Keratinocyte (primary cell): ENCODE data around the gene CCDC197. TPM values are rescaled to one million over a fixed set of nuclear protein-coding genes. Genes with fewer than 3 reads are reported as not detected.

Source experiments
- DNase-seq: peaks from one replicate; pipeline ENCODE4 v3.0.0-alpha.2; 2011; ENCODE audit warnings: low read depth, missing footprints, low spot score
- FAIRE-seq: peaks from 2 replicates; lab custom pipeline; 2011; peaks lifted over from hg19 to GRCh38; lab: Jason Lieb, UNC
- H2AFZ ChIP-seq: 2 replicates; pipeline ENCODE4 v1.6.0; 2012; ENCODE audit warnings: low read length, control low read depth, inconsistent platforms; ENCODE audit not compliant: control insufficient read depth
- H3K27ac ChIP-seq: 2 replicates; pipeline ENCODE4 v1.5.1; 2011; ENCODE audit warnings: low read length; ENCODE audit not compliant: control insufficient read depth, insufficient read depth
- H3K27me3 ChIP-seq: 3 replicates; pipeline ENCODE4 v1.6.0; 2011; ENCODE audit warnings: low read length; ENCODE audit not compliant: control insufficient read depth, insufficient read depth; ENCODE audit errors: extremely low read depth
- H3K36me3 ChIP-seq, 2 experiments: 2 replicates in 1 of 2; 3 replicates in 1 of 2; pipeline ENCODE4 v1.5.1; 2011; ENCODE audit warnings: low read length in 2 of 2, mild to moderate bottlenecking in 1 of 2; ENCODE audit not compliant: control insufficient read depth in 2 of 2, insufficient read depth in 2 of 2; ENCODE audit errors: extremely low read depth in 1 of 2
- H3K4me1 ChIP-seq: 3 replicates; pipeline ENCODE4 v1.5.1; 2011; ENCODE audit warnings: low read length; ENCODE audit not compliant: control insufficient read depth, insufficient read depth; ENCODE audit errors: extremely low read depth
- H3K4me2 ChIP-seq: 3 replicates; pipeline ENCODE4 v1.6.0; 2011; ENCODE audit warnings: low read depth, low read length; ENCODE audit not compliant: control insufficient read depth, insufficient read depth; ENCODE audit errors: extremely low read depth
- H3K4me3 ChIP-seq, 3 experiments: fragments of 200-600 bp in 1 of 3; sonication (generic) in 1 of 3; 2 replicates in 2 of 3; 3 replicates in 1 of 3; pipeline ENCODE4 v1.5.1; 2011 to 2016; ENCODE audit warnings: low read length in 3 of 3, mild to moderate bottlenecking in 3 of 3, control low read depth in 2 of 3, inconsistent platforms in 1 of 3, low read depth in 1 of 3, mixed read lengths in 1 of 3, mixed run types in 1 of 3, moderate library complexity in 1 of 3; ENCODE audit not compliant: control insufficient read depth in 2 of 3, insufficient read depth in 2 of 3; ENCODE audit errors: extremely low read depth in 1 of 3
- H3K79me2 ChIP-seq: 2 replicates; pipeline ENCODE4 v1.6.0; 2012; ENCODE audit warnings: low read length; ENCODE audit not compliant: control insufficient read depth, insufficient read depth
- H3K9ac ChIP-seq: 3 replicates; pipeline ENCODE4 v1.6.0; 2011; ENCODE audit warnings: low read length; ENCODE audit not compliant: control insufficient read depth, insufficient read depth; ENCODE audit errors: extremely low read depth
- H3K9me1 ChIP-seq: 3 replicates; pipeline ENCODE4 v1.6.0; 2011; ENCODE audit warnings: low read length; ENCODE audit not compliant: control insufficient read depth, insufficient read depth; ENCODE audit errors: extremely low read depth
- H3K9me3 ChIP-seq: 2 replicates; pipeline ENCODE4 v1.5.1; 2012; ENCODE audit warnings: low read depth, low read length; ENCODE audit not compliant: control insufficient read depth
- H4K20me1 ChIP-seq: 3 replicates; pipeline ENCODE4 v1.6.0; 2011; ENCODE audit warnings: low read length; ENCODE audit not compliant: control insufficient read depth, insufficient read depth; ENCODE audit errors: extremely low read depth
- CTCF ChIP-seq, 3 experiments: IDR thresholded peaks in 1 of 3; conservative IDR thresholded peaks in 1 of 3; optimal IDR thresholded peaks in 1 of 3; 2 replicates in 2 of 3; 3 replicates in 1 of 3; pipeline versions ENCODE3 to v1.5.1; 2011; ENCODE audit warnings: low read length in 3 of 3, mild to moderate bottlenecking in 3 of 3, moderate library complexity in 2 of 3, control low read depth in 1 of 3, inconsistent platforms in 1 of 3; ENCODE audit not compliant: insufficient read depth in 2 of 3; ENCODE audit errors: extremely low read depth in 1 of 3
- EZH2 ChIP-seq: IDR thresholded peaks from one replicate; pipeline ENCODE4 v1.6.1; 2012; ENCODE audit warnings: inconsistent platforms, mild to moderate bottlenecking, low read length, moderate library complexity
- dilution Hi-C: fragments of 300-500 bp; cut with MboI; formaldehyde crosslinking; loops from one replicate; pipeline ENCODE4 v1.7.0; 2020; ENCODE audit warnings: low sequenced_read_pairs; ENCODE audit not compliant: extremely low pct_ligation_motif_present
- polyA plus RNA-seq, 5 experiments: library from polyadenylated mRNA; depleted of rRNA in 3 of 5; stranded (reverse) in 3 of 5; stranded (forward) in 1 of 5; unstranded in 1 of 5; fragments of >200 nt; gene quantifications; 1 replicate in 1 of 5; 2 replicates in 3 of 5; 3 replicates in 1 of 5; pipeline versions ENCODE4 v1.2.1 to v1.2.3, GENCODE V29; 2011 to 2012; ENCODE audit warnings: missing spikeins in 2 of 5, low read depth in 1 of 5, low replicate concordance in 1 of 5

Gene CCDC197
- polyA plus RNA-seq, 1 donor (not counting 4 experiments of a cell fraction or from before 2014, with no cell fraction given) = not detected

- Histone ChIP-seq H3K27ac (no peak within 1 kb of the TSS), H2AFZ (no peak within 1 kb of the TSS), H3K4me2 (no peak within 1 kb of the TSS)
These were observed 20.5 kb upstream of the CCDC197 start, which contains the start of gene ASB2 for GRCh38 chr14:93976477-93977057. TSS of gene ASB2 (minus strand) at chr14:93976570. CDS start at chr14:93964539, 12,031 bp downstream.

GRCh38 chr14:93977171-93977570, 19.9 kb upstream of the CCDC197 start:
- Histone ChIP-seq H3K36me3 (no peaks in the 10 kb centered on the region), H3K9me1 (no peaks in the 10 kb centered on the region), H3K4me3 (no peak overlapping the region), H3K27me3 (peaks cover 27% of the 10 kb centered on the region), H3K4me1 (no peaks in the 10 kb centered on the region), H3K9ac (no peak overlapping the region), H3K79me2 (no peaks in the 10 kb centered on the region), H3K4me2 (no peak overlapping the region), H4K20me1 (no peaks in the 10 kb centered on the region), H3K9me3 (no peaks in the 10 kb centered on the region), H2AFZ (no peak overlapping the region), H3K27ac (no peak overlapping the region)
- dilution Hi-C loops = no loop called here
- TF ChIP-seq CTCF (optimal IDR thresholded peaks at IDR 0.05 in 1 of 3, IDR thresholded peaks at IDR 0.05 in 1 of 3, conservative IDR thresholded peaks at IDR 0.05 in 1 of 3; ENCODE audit: extremely low read depth in 1 of 3, insufficient read depth in 2 of 3, low read length in 3 of 3) (no peak), EZH2 (no peak)
- no peak for FAIRE-seq
- no peak for DNase-seq

More at GRCh38 chr14:93976477-93977057, 20.5 kb upstream of the CCDC197 start, which contains the start of gene ASB2:
- Histone ChIP-seq H3K4me3 (no peak within 1 kb of the TSS), H3K79me2 (no peaks in the 10 kb centered on the region), H3K9ac (no peak within 1 kb of the TSS), H3K27me3 (peaks cover 27% of the 10 kb centered on the region), H3K36me3 (no peaks in the 10 kb centered on the region), H4K20me1 (no peaks in the 10 kb centered on the region), H3K4me1 (no peaks in the 10 kb centered on the region), H3K9me1 (no peaks in the 10 kb centered on the region), H3K9me3 (no peaks in the 10 kb centered on the region)
- FAIRE-seq (no peak), DNase-seq (no peak)
- TF ChIP-seq EZH2 = no peak
- no peak for TF ChIP-seq CTCF (optimal IDR thresholded peaks at IDR 0.05 in 1 of 3, IDR thresholded peaks at IDR 0.05 in 1 of 3, conservative IDR thresholded peaks at IDR 0.05 in 1 of 3; ENCODE audit: extremely low read depth in 1 of 3, insufficient read depth in 2 of 3, low read length in 3 of 3)
- dilution Hi-C loops = no loop called here
